ENCODE data around the gene RTN4IP1. TPM values are rescaled to one million over a fixed set of nuclear protein-coding genes. Genes with fewer than 3 reads are reported as not detected.
"Not testable (repeated sequence)": the region's sequence is repeated elsewhere in the genome, so short reads cannot be mapped to it uniquely, and the experiment has no call there.

Gene RTN4IP1
- polyA plus RNA-seq, 3 donors from 2014 or later = 1.7 to 6.0 (median 5.0) TPM

GRCh38 chr6:106561686-106562405, 67.5 kb downstream of the RTN4IP1 start:
- H3K36me3 Mint-ChIP-seq = peaks cover 28 to 40% (median 36%) of the 10 kb centered on the region in 3 donors

GRCh38 chr6:106560996-106561685, 68.2 kb downstream of the RTN4IP1 start:
- Mint-ChIP-seq H3K27ac (peak overlapping the region in 1 of 6 donors; percentile 43), H3K4me3 (no peak overlapping the region), H3K27me3 (ENCODE audit: low read depth in 3 of 3) (no peaks in the 10 kb centered on the region), H3K4me1 (no peaks in the 10 kb centered on the region), H3K36me3 (peaks cover 28 to 40% (median 35%) of the 10 kb centered on the region in 3 donors), H3K9me3 (no peaks in the 10 kb centered on the region)
- no peak for DNase-seq

More at GRCh38 chr6:106561686-106562405, 67.5 kb downstream of the RTN4IP1 start:
- DNase-seq = no peak
- H3K27ac Mint-ChIP-seq = peak overlapping the region in 2 of 6 donors; percentile 14 to 30
- H3K9me3 Mint-ChIP-seq = no peaks in the 10 kb centered on the region
- H3K4me1 Mint-ChIP-seq = peaks cover 2 to 5% of the 10 kb centered on the region in 2 donors
- no peak overlapping the region for H3K4me3 Mint-ChIP-seq
- no peaks in the 10 kb centered on the region for H3K27me3 Mint-ChIP-seq (ENCODE audit: low read depth in 3 of 3)

- DNase-seq; H3K27me3 Mint-ChIP-seq (ENCODE audit: low read depth in 3 of 3); H3K4me3 Mint-ChIP-seq; H3K9me3 Mint-ChIP-seq; H3K27ac Mint-ChIP-seq; H3K4me1 Mint-ChIP-seq: not testable (repeated sequence)
- H3K36me3 Mint-ChIP-seq = peaks cover 28 to 36% (median 32%) of the 10 kb centered on the region in 3 donors
Observed at GRCh38 chr6:106559659-106560058, 69.6 kb downstream of the RTN4IP1 start.

GRCh38 chr6:106558364-106558763, 70.9 kb downstream of the RTN4IP1 start:
- Mint-ChIP-seq H3K36me3 (peaks cover 33 to 36% (median 35%) of the 10 kb centered on the region in 3 donors), H3K9me3 (no peaks in the 10 kb centered on the region), H3K4me3 (no peak overlapping the region), H3K27ac (no peak overlapping the region), H3K4me1 (no peaks in the 10 kb centered on the region), H3K27me3 (ENCODE audit: low read depth in 3 of 3) (peaks cover 0 to 1% (median 0%) of the 10 kb centered on the region in 3 donors)
- no peak for DNase-seq

- Mint-ChIP-seq H3K27ac (no peak overlapping the region), H3K36me3 (peaks cover 35 to 40% (median 39%) of the 10 kb centered on the region in 3 donors)
Observed at GRCh38 chr6:106557837-106558236, 71.5 kb downstream of the RTN4IP1 start.

GRCh38 chr6:106556368-106556960, 72.8 kb downstream of the RTN4IP1 start:
- Mint-ChIP-seq H3K4me3 (no peak overlapping the region), H3K4me1 (no peaks in the 10 kb centered on the region), H3K9me3 (no peaks in the 10 kb centered on the region), H3K36me3 (peaks cover 34 to 40% (median 39%) of the 10 kb centered on the region in 3 donors), H3K27me3 (ENCODE audit: low read depth in 3 of 3) (peaks cover 0 to 1% (median 0%) of the 10 kb centered on the region in 3 donors), H3K27ac (no peak overlapping the region)
- DNase-seq = peak; percentile 26 to 42 (median 36)

More at GRCh38 chr6:106557837-106558236, 71.5 kb downstream of the RTN4IP1 start:
- peaks cover 0 to 1% (median 0%) of the 10 kb centered on the region in 3 donors for H3K27me3 Mint-ChIP-seq (ENCODE audit: low read depth in 3 of 3)
- DNase-seq = no peak
- no peaks in the 10 kb centered on the region for H3K9me3 Mint-ChIP-seq
- no peak overlapping the region for H3K4me3 Mint-ChIP-seq
- H3K4me1 Mint-ChIP-seq = no peaks in the 10 kb centered on the region

- Mint-ChIP-seq H3K27ac (peak overlapping the region in 1 of 6 donors; percentile 30), H3K4me3 (no peak overlapping the region), H3K9me3 (no peaks in the 10 kb centered on the region), H3K4me1 (no peaks in the 10 kb centered on the region), H3K36me3 (peaks cover 37 to 40% (median 39%) of the 10 kb centered on the region in 3 donors), H3K27me3 (ENCODE audit: low read depth in 3 of 3) (peaks cover 0 to 1% (median 0%) of the 10 kb centered on the region in 3 donors)
- DNase-seq = no peak
Observed at GRCh38 chr6:106555767-106556166, 73.5 kb downstream of the RTN4IP1 start.

- H3K27me3 Mint-ChIP-seq (ENCODE audit: low read depth in 3 of 3) = peaks cover 0 to 2% (median 1%) of the 10 kb centered on the region in 3 donors
- DNase-seq = no peak
- no peaks in the 10 kb centered on the region for H3K4me1 Mint-ChIP-seq
- no peak overlapping the region for H3K4me3 Mint-ChIP-seq
- peaks cover 33 to 41% (median 41%) of the 10 kb centered on the region in 3 donors for H3K36me3 Mint-ChIP-seq
- no peaks in the 10 kb centered on the region for H3K9me3 Mint-ChIP-seq
- no peak overlapping the region for H3K27ac Mint-ChIP-seq
Observed at GRCh38 chr6:106553440-106553839, 75.9 kb downstream of the RTN4IP1 start.

- H3K4me1 Mint-ChIP-seq = peaks cover 0 to 4% of the 10 kb centered on the region in 2 donors
- no peaks in the 10 kb centered on the region for H3K9me3 Mint-ChIP-seq
- H3K4me3 Mint-ChIP-seq = no peak overlapping the region
- no peak for DNase-seq
- H3K36me3 Mint-ChIP-seq = peaks cover 32 to 42% (median 33%) of the 10 kb centered on the region in 3 donors
- H3K27me3 Mint-ChIP-seq (ENCODE audit: low read depth in 3 of 3) = peaks cover 0 to 2% (median 1%) of the 10 kb centered on the region in 3 donors
- H3K27ac Mint-ChIP-seq = no peak overlapping the region
Observed at GRCh38 chr6:106551155-106551554, 78.1 kb downstream of the RTN4IP1 start.

GRCh38 chr6:106549521-106549920, 79.8 kb downstream of the RTN4IP1 start:
- H3K27me3 Mint-ChIP-seq (ENCODE audit: low read depth in 3 of 3) = peaks cover 0 to 2% (median 1%) of the 10 kb centered on the region in 3 donors
- no peak for DNase-seq
- peaks cover 32 to 55% (median 40%) of the 10 kb centered on the region in 3 donors for H3K36me3 Mint-ChIP-seq
- peak overlapping the region in 3 of 6 donors; percentile 4 to 52 (median 6) for H3K27ac Mint-ChIP-seq
- no peak overlapping the region for H3K4me3 Mint-ChIP-seq
- H3K9me3 Mint-ChIP-seq = no peaks in the 10 kb centered on the region
- H3K4me1 Mint-ChIP-seq = peaks cover 0 to 6% of the 10 kb centered on the region in 2 donors

- H3K27me3 Mint-ChIP-seq (ENCODE audit: low read depth in 3 of 3); H3K4me1 Mint-ChIP-seq; H3K9me3 Mint-ChIP-seq; H3K4me3 Mint-ChIP-seq; DNase-seq; H3K27ac Mint-ChIP-seq: not testable (repeated sequence)
- peaks cover 35 to 58% (median 45%) of the 10 kb centered on the region in 3 donors for H3K36me3 Mint-ChIP-seq
Observed at GRCh38 chr6:106548926-106549455, 80.3 kb downstream of the RTN4IP1 start.

- Mint-ChIP-seq H3K9me3 (no peaks in the 10 kb centered on the region), H3K36me3 (peaks cover 31 to 51% (median 40%) of the 10 kb centered on the region in 3 donors), H3K27me3 (ENCODE audit: low read depth in 3 of 3) (peaks cover 0 to 2% (median 0%) of the 10 kb centered on the region in 3 donors), H3K4me3 (no peak overlapping the region), H3K4me1 (peaks cover 0 to 6% of the 10 kb centered on the region in 2 donors), H3K27ac (peak overlapping the region in 1 of 6 donors; percentile 26)
- no peak for DNase-seq
Observed at GRCh38 chr6:106547601-106548453, 81.5 kb downstream of the RTN4IP1 start.
